Fibroblast of skin of abdomen (primary cell): ENCODE measurements around the gene CASS4.
A peak's percentile ranks its signal among the peaks of the same experiment; 100 is the strongest.
"Not testable (repeated sequence)": the region's sequence is repeated elsewhere in the genome, so short reads cannot be mapped to it uniquely, and the experiment has no call there.

Source experiments
- DNase-seq: peaks from one replicate; pipeline ENCODE4 v3.0.0-alpha.2; 2013

CASS4 gene

GRCh38 chr20:56392881-56393482 is 19.1 kb upstream of the CASS4 start:
- no peak for DNase-seq

GRCh38 chr20:56393653-56394052 is 18.4 kb upstream of the CASS4 start:
- DNase-seq: no peak

- no peak for DNase-seq
Observed at GRCh38 chr20:56395166-56395565, 16.9 kb upstream of the CASS4 start.

GRCh38 chr20:56400001-56400640 is 11.9 kb upstream of the CASS4 start:
- DNase-seq: peak; percentile 67

GRCh38 chr20:56403465-56403864 is 8.6 kb upstream of the CASS4 start:
- no peak for DNase-seq

- DNase-seq: not testable (repeated sequence)
Observed at GRCh38 chr20:56405356-56405755, 6.7 kb upstream of the CASS4 start.

- DNase-seq: no peak
Observed at GRCh38 chr20:56406910-56407309, 5.2 kb upstream of the CASS4 start.

- no peak for DNase-seq
Observed at GRCh38 chr20:56409521-56409920, 2.5 kb upstream of the CASS4 start.

- no peak for DNase-seq
Observed at GRCh38 chr20:56409956-56410355, 2.1 kb upstream of the CASS4 start.

GRCh38 chr20:56411287-56411686 is 773 bp upstream of the CASS4 start:
- DNase-seq: not testable (repeated sequence)

- DNase-seq: no peak
Observed at GRCh38 chr20:56412473-56412790, 372 bp downstream of the CASS4 start.

GRCh38 chr20:56412949-56413348 is 889 bp downstream of the CASS4 start:
- no peak for DNase-seq

GRCh38 chr20:56414842-56415765 is 3.0 kb downstream of the CASS4 start:
- peak; percentile 37 for DNase-seq

GRCh38 chr20:56417402-56417801 is 5.3 kb downstream of the CASS4 start:
- no peak for DNase-seq

GRCh38 chr20:56417911-56418310 is 5.9 kb downstream of the CASS4 start:
- peak; percentile 55 for DNase-seq

- peak; percentile 54 for DNase-seq
Observed at GRCh38 chr20:56418385-56418861, 6.4 kb downstream of the CASS4 start.

GRCh38 chr20:56420028-56420427 is 8.0 kb downstream of the CASS4 start:
- no peak for DNase-seq

GRCh38 chr20:56420940-56421688 is 9.1 kb downstream of the CASS4 start:
- no peak for DNase-seq

GRCh38 chr20:56422076-56422823 is 10.2 kb downstream of the CASS4 start:
- peak; percentile 74 for DNase-seq

- DNase-seq: no peak
Observed at GRCh38 chr20:56422824-56423189, 10.7 kb downstream of the CASS4 start.

GRCh38 chr20:56423211-56423610 is 11.2 kb downstream of the CASS4 start:
- DNase-seq: no peak

- peak; percentile 26 for DNase-seq
Observed at GRCh38 chr20:56423886-56424285, 11.8 kb downstream of the CASS4 start.
